IPS DF 4.7 (cell line): ENCODE results near the gene ARHGAP4.

Experiments used
- DNase-seq: peaks from one replicate; pipeline ENCODE4 v3.0.0-alpha.2; 2013; ENCODE audit warnings: low spot score; ENCODE audit errors: extremely low read depth

Gene ARHGAP4

DNA sequence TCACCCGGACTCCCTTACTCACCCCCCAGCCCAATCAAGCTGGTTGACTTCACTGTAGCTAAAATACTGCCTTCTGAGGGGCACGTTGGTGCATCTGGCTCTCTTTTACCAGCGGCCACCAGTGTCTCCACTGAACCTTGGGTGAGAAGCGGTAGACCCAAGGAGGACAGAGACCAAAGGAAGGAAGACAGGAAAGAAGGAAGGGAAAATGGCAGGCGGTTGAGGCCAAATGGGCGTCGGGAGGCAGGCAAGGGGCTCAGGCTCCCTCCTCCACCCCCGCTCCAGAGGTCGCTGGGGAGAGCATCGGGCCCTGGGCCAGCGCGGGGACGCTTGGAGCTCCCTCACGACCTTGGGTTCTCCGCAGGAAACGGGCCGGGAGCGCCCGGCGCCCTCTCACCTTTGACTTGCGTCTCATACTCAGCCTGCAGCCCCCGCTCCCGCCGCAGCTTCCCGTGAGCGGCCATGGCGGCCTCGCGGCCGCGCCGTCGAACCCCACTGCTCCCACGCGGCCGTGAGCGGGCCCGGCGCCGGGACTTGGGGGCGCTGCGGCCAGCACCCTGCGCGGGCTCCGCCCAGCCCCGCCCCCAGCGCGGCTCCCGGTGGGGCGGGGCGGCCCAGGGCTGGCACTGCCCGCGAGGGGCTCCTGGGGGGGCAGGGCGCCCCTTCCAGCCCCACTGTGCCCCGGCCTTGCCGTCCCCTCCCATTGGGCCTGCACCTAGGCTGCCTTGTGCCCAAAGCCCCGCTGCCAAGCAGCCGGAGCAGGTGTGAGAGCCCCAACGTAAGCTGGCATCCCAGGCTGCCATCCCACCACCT is at the start of gene ARHGAP4:
Gene ARHGAP4 (minus strand): TSS at position 526 of the 813 bp plus-strand sequence. CDS start 62 bp downstream, at position 464.
- DNase-seq: no peak

DNA sequence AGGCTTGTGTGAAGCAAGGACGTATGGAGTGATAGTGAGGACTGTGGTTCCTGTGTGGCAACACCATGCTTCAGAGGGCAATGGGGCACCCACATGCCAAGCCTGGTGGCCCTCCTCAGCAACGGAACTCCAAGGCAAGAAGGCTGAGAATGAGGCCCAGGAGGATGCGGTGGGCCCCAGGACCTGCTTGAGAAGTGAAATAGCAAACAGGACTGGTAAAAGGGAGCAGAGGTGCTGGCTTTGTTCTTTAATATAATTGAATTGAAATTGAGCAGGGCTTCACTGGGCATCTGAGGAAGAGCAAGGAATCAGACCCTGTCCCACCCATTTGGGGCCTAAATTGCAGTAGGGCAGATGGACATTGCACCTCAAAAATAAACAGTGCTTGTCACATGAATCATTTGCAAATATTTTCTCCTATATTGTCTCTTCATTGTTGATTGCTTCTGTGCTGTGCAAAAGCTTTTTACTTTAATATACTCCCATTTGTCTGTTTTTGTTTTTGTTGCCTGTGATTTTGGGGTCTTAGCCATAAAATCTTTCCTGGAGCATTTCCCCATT is 48.7 kb upstream of the ARHGAP4 start:
- no peak for DNase-seq

DNA sequence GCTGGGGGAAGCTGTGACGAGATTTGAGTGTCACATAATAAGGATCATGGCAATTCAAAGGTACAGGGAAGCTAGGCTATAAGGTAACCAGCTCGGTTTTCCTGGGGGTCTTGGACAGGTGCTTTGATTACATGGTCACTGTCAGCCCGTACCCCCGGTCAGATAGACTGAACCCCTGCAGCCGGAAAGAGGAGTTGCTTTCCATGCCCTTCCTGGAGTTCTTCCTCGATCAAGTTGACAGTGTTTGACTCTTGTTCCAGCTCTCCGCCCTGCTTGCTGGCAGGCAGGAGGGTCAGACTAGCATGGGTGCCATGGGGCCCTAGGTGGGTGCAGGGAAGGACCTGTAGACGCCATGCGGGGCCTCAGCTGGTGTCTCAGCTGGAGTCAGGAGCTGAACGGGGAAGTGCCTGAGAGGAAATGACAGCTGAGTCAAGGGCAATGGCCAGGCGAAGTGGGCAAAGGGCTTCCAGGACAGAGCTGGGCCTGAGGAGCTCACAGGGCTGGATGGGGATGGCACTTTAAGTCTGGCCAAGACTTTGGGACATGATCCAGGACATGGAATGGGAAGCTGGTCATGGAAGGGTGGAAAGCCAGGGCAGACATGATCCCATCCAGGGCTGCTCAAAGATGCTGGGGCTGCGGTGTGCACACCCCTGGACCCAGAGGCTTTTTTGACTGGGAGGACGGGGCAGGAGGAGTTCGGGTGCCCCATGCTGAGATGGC is 48.1 kb upstream of the ARHGAP4 start:
- DNase-seq: no peak

DNA sequence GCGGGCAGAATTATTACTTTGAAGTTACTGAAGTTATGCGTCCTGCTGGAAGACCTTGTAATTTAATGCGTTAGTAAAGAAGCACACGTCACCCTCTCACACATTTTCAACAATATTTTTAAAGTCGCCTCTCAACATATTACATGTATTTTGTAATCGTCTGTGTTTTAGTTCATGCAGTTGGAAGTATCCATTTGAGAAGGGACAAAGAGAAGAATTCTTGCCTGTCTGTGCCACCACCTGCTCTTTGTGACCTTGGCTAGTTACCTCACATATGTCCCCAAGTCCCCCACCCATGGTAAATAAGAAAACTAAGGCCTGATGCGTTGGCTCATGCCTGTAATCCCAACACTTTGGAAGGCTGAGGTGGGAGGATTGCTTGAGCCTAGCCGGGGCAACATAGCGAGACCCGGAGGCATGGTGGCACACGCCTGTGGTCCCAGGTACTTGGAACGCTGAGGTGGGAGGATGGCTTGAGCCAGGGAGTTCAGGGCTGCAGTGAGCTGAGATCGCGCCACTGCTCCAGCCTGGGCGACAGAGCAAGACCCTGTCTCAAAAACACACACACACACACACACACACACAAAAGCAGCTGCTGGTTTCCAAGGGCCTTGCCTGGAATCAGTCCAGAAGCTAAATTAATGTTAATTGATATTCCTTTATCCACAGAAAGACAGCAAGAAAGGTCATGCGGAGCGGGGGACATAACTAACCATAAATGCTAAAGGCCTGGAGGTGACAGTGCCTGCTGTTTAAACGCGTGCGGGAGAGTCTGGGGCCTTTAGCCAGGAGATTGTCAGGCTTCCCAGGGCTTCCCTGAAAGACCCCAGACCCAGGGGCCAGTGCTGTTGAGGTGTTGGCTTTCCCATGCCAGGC is 47.3 kb upstream of the ARHGAP4 start:
- DNase-seq: no peak

DNA sequence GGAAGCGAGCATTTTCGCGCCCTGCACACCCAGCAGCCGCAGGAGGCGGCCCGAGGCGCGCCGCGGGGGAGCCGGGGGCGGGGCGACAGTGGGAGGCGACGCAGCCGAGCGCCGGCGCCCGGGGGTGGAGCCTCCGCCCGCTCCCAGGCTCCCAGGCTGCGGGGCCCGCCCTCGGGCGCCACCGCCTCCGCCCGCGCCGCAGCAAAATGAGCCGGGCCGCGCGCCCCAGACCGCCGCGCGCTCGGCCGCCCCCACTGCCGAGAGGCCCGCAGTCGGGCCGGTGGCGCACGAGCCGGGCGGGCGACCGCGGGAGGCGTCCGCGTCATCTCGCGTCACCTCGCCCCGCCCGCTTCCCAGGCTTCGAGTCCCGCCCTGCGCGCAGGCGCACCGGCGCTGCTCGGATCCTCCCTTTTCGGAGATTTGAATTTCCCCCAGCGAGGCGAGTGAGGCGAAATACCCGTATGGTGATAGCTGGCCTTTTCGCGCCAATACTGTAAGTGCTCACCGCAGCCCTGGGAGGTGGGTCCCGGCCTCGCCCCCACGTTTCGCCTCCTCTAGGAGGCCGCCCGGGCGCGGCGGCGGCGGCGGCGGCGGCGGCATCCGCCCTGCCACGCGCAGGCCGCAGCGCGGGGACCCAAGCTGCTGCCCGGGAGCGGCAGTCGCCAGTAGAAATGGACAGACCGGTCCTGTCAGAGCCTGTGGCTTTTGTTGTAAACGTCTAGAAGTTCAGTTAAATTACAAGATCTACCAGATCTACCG is 46.5 kb upstream of the ARHGAP4 start, which contains the start of gene TMEM187:
Gene TMEM187 (plus strand): TSS at position 387 of the 759 bp plus-strand sequence. CDS start 9,309 bp downstream, outside the sequence.
- no peak for DNase-seq

DNA sequence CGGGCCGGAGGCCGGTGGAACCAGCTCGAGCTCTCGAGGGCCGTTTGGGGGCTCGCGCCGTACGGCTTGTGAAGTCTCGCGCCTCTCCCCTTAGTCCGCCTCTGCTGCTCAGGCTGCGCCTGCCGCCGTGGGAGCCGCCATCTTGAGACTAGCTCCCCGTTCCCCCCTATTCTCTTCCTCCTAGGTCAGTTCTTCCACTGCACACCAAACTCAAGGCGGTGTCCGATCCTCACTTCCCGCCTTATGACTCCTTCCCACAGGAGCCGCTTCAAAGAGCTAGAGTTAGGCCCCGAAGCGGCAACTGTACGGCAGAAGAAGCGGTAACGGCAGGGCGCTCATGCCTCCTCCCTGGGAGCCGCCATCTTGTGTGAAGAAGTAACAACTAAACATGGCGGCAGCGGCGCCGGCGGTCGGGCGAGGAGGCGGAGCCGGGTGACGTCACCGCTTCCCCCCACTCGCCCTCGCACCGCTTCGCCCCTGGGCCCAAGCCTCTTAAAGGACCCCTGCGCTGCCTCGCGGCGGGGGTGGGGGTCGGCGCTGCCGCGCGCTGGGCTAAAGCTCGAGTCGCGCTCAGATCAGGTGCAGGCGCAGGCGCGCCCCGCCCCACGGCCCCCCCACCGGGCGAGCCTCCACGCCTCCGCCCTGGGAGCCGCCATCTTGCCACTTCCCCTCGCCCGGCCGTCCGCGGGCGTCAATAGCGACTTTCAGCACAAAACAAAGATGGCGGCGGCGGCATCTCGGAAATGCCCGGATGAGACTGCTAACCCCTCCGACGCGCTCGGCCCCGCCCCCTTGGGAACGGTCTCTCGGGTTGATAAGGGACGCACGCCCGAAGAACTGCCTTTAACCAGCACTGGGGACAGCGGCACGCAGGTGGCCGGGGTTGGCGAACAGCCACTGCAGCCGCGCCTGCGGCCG is 45.6 kb upstream of the ARHGAP4 start, which contains the start of gene HCFC1:
Gene HCFC1 (minus strand): TSS at position 369 of the 918 bp plus-strand sequence. CDS start 978 bp downstream, outside the sequence.
- DNase-seq: no peak

DNA sequence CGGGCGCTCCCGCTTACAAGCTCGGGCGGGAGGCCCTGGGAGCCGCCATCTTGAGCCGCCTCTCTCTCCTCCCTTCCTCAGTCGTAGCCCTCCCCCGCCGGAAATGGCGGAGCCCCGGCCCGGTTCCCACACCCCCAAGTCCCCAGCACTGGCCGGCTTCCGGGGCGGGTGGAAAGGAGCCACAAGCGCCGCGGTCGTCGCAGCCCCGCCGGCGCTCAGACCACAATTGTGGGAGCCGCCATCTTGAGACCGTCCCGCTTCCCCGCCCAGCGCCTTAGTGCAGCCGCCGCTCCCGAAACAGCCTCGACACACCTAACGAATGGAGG is 45.0 kb upstream of the ARHGAP4 start:
- no peak for DNase-seq

DNA sequence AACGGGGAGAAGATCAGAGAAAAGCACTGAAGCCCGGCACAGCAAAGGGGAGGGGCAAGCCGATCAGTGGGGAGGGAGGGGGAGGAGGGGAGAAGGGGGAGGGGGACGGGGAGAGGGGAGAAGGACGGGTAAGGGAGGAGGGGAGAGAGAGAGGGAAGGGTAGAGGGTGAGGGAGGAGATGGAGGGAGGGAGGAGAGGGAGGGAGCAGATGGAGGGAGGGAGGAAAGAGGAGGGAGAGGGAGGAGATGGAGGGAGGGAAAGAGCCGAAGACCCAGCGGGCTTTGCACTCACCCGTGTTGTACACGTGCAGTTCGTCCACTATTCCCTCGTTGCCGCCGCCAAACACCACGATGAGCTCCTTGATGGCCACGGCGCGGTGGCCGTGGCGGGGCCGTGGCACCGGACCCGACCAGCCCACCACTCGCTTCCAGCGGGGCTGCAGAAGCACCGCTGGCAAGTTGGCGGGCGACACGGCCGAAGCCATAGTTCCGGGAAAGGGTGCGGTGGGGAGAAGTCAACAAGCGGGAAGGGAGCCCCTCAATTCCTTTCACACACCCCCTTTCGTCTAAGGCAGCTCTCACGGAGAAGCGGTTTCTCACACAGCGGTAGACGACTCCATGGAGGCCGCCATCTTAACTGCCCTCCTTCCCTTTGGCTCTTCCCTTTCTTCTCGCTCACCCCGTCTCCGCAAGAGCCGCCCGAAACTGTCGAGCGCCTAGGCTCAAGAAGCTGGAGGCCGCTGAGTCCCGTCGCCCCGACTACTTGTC is 44.5 kb upstream of the ARHGAP4 start:
- DNase-seq: no peak

DNA sequence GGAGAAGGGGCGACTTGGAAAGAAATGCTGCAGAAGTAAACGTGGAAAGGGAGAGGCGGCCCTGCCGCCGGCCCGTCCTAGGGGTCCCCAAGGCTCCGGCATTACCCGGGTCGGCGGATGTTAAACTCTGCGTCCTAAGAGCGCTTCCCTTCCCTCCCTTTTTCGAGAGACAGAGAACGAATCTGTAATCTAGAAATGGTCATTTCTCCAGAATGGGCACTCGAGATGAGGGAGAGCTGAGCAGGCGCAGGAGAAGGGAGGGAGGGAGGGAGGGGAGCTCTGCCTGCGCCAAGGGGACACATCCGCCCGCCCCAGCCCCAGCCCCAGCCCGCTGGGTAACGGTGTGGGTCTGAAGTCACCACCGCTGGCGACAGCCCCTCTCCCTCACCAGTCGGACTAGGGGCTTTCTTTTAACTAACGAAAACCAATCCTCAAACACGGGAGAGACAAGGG is 43.9 kb upstream of the ARHGAP4 start:
- no peak for DNase-seq

DNA sequence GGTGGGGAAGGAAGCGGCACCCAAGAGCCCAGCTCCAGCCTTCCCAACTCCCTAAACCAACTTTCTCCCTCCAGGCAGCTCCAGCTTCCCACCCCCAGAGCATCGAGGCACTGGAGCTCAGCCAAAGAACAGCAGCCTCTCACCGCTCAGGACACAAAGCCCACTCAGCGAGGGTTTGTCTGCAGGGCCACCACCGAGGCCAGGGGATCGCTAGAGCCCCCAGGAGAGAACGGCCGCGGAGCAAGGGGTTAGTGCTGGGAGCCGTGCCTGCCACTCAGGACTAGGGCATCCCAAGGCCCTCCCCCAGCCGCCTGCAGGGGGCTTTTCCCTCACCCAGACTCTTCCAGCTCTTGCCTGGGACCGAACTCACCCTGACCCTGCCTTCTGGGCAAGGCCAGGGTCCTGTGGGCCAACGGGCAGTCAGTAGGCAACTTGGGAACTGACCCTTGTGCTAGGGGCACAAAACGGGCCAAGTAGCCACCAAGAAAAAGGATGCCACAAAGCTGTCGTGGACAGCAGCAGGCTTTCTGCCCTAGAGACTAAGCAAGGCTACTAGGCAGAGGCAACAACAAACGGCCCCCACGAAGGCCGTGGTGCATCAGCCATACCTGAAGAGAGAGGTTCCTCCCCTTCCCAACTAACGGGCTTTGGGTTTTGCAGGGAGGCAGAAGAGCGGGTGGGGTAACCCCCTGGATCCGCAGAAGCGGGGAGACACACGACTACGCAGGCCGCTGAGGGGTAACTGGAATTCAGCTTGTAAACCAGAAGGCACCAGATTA is 43.2 kb upstream of the ARHGAP4 start:
- no peak for DNase-seq

DNA sequence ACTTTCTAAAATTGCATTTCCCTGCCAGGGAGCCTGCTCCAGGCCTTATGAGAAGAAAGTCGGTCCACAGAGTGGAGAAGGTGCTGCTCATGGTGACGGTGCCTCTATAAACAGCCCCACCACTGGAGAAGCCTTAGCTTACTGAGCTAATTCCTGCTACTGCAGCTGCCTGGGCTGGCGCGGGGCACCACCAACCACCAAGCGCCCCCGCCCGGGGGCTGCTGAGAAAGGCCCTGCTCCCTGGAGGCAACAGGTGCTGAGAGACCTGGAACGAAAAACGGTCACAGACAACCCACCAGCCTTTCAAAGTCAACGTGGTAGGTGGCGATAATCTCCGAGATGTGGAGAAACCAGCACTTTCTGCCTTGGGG is 42.7 kb upstream of the ARHGAP4 start:
- no peak for DNase-seq

DNA sequence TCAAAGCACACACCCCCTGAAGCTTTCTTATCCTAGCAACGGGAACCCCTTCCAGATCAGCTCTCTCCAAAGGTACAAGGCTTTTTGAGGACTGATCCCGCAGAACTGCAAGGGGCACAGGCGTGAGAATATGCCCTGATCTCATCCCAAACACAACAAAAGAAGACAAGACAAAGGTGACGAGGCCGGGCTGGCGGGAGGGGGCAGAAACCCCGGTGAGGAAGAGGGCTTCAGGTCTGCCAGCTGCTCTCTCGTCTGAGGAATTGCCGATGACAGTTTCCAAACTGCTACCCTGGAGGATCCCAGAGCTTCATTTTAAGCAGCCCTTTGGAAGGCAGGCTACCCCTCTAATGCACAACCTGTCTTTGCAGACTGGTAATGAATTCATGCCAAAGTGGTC is 42.2 kb upstream of the ARHGAP4 start:
- no peak for DNase-seq

DNA sequence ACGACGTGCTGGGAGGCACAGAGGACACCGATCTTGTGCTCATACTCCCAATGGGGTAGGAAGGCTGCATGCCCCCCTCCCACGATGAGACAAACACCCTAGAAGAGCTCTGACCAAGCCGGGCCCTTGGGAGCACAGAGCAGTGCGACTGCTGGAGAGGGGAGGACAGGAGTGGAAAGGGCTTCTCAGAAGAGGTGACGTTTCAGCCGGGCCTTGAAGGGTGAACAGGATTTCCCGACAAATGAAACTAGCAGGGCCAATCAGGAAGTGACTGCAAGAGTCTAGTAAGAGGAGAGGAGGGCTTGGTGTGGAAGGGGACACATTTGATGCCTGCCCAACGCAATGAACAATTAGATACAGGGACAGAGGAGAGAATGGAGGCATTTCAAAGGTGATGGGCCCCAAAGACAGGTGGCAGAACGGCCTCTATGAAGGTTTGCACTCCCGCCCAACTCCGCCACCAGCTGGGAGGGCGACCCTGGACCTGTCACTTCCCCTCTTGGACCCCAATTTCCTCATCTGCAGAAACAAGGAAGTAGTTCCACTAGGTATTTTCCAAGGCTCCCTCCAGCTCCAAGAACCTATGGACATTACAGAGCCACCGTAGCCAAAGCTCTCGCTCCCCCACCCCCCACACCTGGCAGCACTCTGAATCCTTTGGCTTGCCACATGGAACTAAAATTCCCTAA is 41.6 kb upstream of the ARHGAP4 start:
- no peak for DNase-seq

DNA sequence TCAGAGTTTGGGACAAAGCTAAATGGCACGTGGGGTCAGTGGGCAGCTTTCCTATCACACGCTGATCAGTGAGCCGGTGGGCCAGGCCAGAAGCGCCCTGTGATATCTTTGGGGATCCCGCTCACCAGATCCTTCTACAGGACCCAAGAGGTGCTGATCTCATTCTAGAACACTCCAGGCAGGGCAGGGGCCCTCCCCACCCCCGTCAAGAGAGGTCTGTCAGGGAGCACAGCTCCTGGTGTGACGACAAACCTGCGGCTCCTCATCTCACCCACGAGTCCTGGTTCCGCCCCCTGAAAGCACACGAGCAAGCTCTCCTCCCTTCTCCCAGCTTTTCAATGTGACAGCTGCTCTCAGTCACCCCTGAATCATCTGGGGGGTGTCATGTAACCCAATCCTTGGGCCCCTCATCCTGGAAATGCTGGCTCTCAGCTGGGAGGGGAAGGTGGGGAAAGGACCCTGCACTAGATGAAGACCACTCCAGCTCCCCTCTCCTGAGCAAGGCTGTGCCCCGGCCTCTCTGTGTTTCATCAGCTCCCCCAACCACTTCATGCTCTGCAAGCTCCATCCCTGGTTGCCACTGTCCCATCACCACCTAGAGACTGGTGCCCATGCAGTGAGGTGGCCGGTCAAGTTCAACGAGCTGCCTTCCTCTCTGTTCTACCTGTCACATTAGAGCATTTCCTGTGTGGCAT is 40.9 kb upstream of the ARHGAP4 start:
- DNase-seq: no peak

DNA sequence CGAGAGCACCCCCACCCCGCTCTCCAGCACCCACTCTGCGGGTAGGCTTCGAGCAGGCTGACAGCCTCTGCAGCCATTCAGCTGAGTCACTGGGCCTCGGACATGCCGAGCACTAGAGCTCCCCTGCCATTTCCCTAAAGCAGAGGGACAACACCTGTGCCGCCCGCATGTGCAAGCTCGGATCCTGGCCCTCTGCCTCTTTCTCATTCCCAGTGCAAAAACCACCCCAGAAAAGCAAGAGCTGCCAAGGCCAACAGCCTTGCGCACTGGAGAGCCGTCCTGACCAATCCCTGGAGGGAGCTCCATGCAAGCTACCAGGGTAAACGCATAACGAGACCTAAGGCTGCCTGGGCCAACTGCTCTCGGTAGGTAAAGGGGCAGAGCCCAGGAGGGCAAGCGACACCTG is 40.2 kb upstream of the ARHGAP4 start:
- no peak for DNase-seq

DNA sequence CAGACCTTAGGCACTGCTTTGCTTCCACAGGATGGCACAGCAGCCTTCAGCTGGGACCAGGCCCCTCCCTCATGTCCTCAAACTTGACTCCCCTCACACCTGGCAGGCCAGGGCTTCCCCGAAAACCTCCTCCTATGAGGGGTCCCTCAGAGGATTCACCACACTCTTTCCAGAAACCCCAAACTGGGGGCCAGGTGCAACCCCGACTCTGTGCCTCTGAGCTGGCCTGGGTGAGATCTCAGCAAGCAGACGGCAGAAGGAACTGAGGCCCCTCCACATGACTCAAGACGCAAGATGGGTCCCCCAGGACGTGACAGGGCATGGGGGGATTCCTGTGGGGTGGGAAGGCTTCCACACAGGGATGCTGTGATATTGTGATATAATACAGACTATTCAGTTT is 39.3 kb upstream of the ARHGAP4 start:
- DNase-seq: no peak

DNA sequence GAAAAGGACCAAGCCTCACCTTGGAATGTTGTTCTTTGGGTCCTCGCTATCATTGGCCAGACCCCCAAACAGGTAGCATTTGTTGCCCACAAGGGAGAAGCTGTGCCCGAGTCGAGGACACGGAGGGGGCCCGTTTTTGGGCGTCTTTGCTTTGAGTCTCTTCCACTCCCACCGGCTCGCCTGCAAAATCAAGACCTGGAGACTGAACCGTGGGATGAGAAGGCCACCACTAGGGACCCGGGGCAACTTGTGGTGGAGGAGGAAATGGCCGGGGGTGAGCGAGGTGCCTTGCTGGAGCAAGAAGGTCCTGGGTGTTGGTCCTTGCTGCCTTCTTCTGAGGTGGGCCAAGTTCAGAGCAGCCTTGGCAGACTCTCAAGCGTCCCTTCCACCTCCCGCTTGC is 38.0 kb upstream of the ARHGAP4 start:
- DNase-seq: no peak
